Brain microvascular endothelial cell (primary cell): Measurements from ENCODE around the gene POLR2M.
A peak's percentile ranks its signal among the peaks of the same experiment; 100 is the strongest.

Source experiments
- DNase-seq: peaks from one replicate; pipeline ENCODE4 v3.0.0-alpha.2; 2020
- H3K27ac ChIP-seq: fragments of 250-450 bp; sonication (Bioruptor Pico); 2 replicates; pipeline ENCODE4 v1.5.1; 2020; ENCODE audit warnings: mild to moderate bottlenecking, moderate library complexity
- H3K27me3 ChIP-seq: fragments of 250-450 bp; sonication (Bioruptor Pico); replicated peaks from 2 replicates; pipeline ENCODE4 v1.5.1; 2020; ENCODE audit warnings: mild to moderate bottlenecking
- H3K36me3 ChIP-seq: fragments of 250-450 bp; sonication (Bioruptor Pico); replicated peaks from 2 replicates; pipeline ENCODE4 v1.5.1; 2020; ENCODE audit warnings: mild to moderate bottlenecking
- H3K4me3 ChIP-seq: 2 replicates; pipeline ENCODE4 v1.5.1; 2011; ENCODE audit warnings: low read depth, mild to moderate bottlenecking, control low read depth, low read length, moderate library complexity
- CTCF ChIP-seq: IDR thresholded peaks from 2 replicates; pipeline ENCODE4 v1.5.1; 2011; ENCODE audit warnings: low read depth, mild to moderate bottlenecking, moderate library complexity, low read length, control low read depth, inconsistent platforms; ENCODE audit errors: missing control alignments
- in situ Hi-C: cut with HindIII; loops from 2 replicates; pipeline ENCODE4 v1.10.0; 2017; ENCODE audit warnings: low sequenced_read_pairs, low pct_ligation_motif_present

The POLR2M gene

GRCh38 chr15:57706405-57707209, at the start of gene POLR2M:
Gene POLR2M, plus strand, starts transcription at chr15:57706714. Its CDS starts 129 bp downstream, at chr15:57706843.
- peak within 1 kb of the TSS; percentile 90 for H3K27ac ChIP-seq
- peaks cover 19% of the 10 kb centered on the region for H3K36me3 ChIP-seq
- no peak for TF ChIP-seq CTCF
- H3K27me3 ChIP-seq, result no peaks in the 10 kb centered on the region
- peak within 1 kb of the TSS; percentile 94 for H3K4me3 ChIP-seq
- peak; percentile 99 for DNase-seq
- in situ Hi-C loops, result no loop called here

- TF ChIP-seq CTCF, result no peak
- Histone ChIP-seq H3K27ac (no peak overlapping the region), H3K36me3 (no peaks in the 10 kb centered on the region), H3K27me3 (no peaks in the 10 kb centered on the region), H3K4me3 (no peak overlapping the region)
- in situ Hi-C loops, result no loop called here
- no peak for DNase-seq
Observed at GRCh38 chr15:57657619-57658018, 48.9 kb upstream of the POLR2M start.

GRCh38 chr15:57662091-57662744, 44.3 kb upstream of the POLR2M start:
- no peak for TF ChIP-seq CTCF

GRCh38 chr15:57662802-57663201, 43.7 kb upstream of the POLR2M start:
- no peak overlapping the region for H3K27ac ChIP-seq
- no peak for DNase-seq
- no peak overlapping the region for H3K4me3 ChIP-seq
- TF ChIP-seq CTCF, result no peak
- H3K27me3 ChIP-seq, result no peaks in the 10 kb centered on the region
- in situ Hi-C loops, result no loop called here
- no peaks in the 10 kb centered on the region for H3K36me3 ChIP-seq

More at GRCh38 chr15:57662091-57662744, 44.3 kb upstream of the POLR2M start:
- in situ Hi-C loops, result no loop called here
- Histone ChIP-seq H3K4me3 (no peak overlapping the region), H3K36me3 (no peaks in the 10 kb centered on the region), H3K27ac (no peak overlapping the region), H3K27me3 (no peaks in the 10 kb centered on the region)
- DNase-seq, result no peak

- TF ChIP-seq CTCF, result no peak
- in situ Hi-C loops, result no loop called here
- no peak for DNase-seq
- no peaks in the 10 kb centered on the region for H3K36me3 ChIP-seq
- H3K4me3 ChIP-seq, result no peak overlapping the region
- H3K27me3 ChIP-seq, result no peaks in the 10 kb centered on the region
- H3K27ac ChIP-seq, result no peak overlapping the region
Observed at GRCh38 chr15:57663262-57663661, 43.3 kb upstream of the POLR2M start.

GRCh38 chr15:57665194-57665593, 41.3 kb upstream of the POLR2M start:
- H3K36me3 ChIP-seq, result no peaks in the 10 kb centered on the region
- no peak overlapping the region for H3K4me3 ChIP-seq
- H3K27ac ChIP-seq, result no peak overlapping the region
- no peaks in the 10 kb centered on the region for H3K27me3 ChIP-seq
- no peak for DNase-seq
- in situ Hi-C loops, result no loop called here
- TF ChIP-seq CTCF, result no peak
